CD4-positive, alpha-beta T cell treated with Interleukin-2 at 100 ng/mL for 4 hours (primary cell): ENCODE results near the gene CCDC157.
"Not testable (repeated sequence)": the region's sequence is repeated elsewhere in the genome, so short reads cannot be mapped to it uniquely, and the experiment has no call there.

Experiments used
- DNase-seq: peaks from one replicate; pipeline ENCODE4 v3.0.0-alpha.2; 2020; ENCODE audit warnings: low spot score

The CCDC157 gene

GRCh38 chr22:30325724-30326254 is 31.0 kb upstream of the CCDC157 start:
- no peak for DNase-seq

GRCh38 chr22:30326255-30326705 is 30.5 kb upstream of the CCDC157 start:
- DNase-seq, result no peak

GRCh38 chr22:30326706-30327362 is 30.0 kb upstream of the CCDC157 start, which contains the start of gene TBC1D10A:
TBC1D10A (minus strand) TSS chr22:30326941; CDS start chr22:30326881, 60 bp downstream.
- DNase-seq, result peak; percentile 95

- no peak for DNase-seq
Observed at GRCh38 chr22:30327864-30328345, 28.9 kb upstream of the CCDC157 start.

- DNase-seq, result no peak
Observed at GRCh38 chr22:30328466-30329049, 28.2 kb upstream of the CCDC157 start.

- no peak for DNase-seq
Observed at GRCh38 chr22:30332551-30332950, 24.3 kb upstream of the CCDC157 start.

- DNase-seq, result no peak
Observed at GRCh38 chr22:30332994-30333706, 23.7 kb upstream of the CCDC157 start.

- DNase-seq, result no peak
Observed at GRCh38 chr22:30333707-30334087, 23.1 kb upstream of the CCDC157 start.

GRCh38 chr22:30334646-30335045 is 22.2 kb upstream of the CCDC157 start:
- no peak for DNase-seq

GRCh38 chr22:30335236-30335635 is 21.6 kb upstream of the CCDC157 start:
- no peak for DNase-seq

- no peak for DNase-seq
Observed at GRCh38 chr22:30336752-30337460, 19.9 kb upstream of the CCDC157 start.

GRCh38 chr22:30337461-30337778 is 19.4 kb upstream of the CCDC157 start:
- DNase-seq, result no peak

GRCh38 chr22:30338341-30338740 is 18.5 kb upstream of the CCDC157 start:
- DNase-seq, result not testable (repeated sequence)

- no peak for DNase-seq
Observed at GRCh38 chr22:30338802-30339201, 18.0 kb upstream of the CCDC157 start.

GRCh38 chr22:30340911-30341685 is 15.7 kb upstream of the CCDC157 start:
- DNase-seq, result no peak

GRCh38 chr22:30344447-30345200 is 12.2 kb upstream of the CCDC157 start:
- peak; percentile 30 for DNase-seq

GRCh38 chr22:30347255-30347892 is 9.4 kb upstream of the CCDC157 start:
- DNase-seq, result no peak

GRCh38 chr22:30348404-30348803 is 8.4 kb upstream of the CCDC157 start:
- no peak for DNase-seq

- DNase-seq, result no peak
Observed at GRCh38 chr22:30348809-30349208, 8.0 kb upstream of the CCDC157 start.

GRCh38 chr22:30351226-30351625 is 5.6 kb upstream of the CCDC157 start:
- no peak for DNase-seq
